Neural cell (in vitro differentiated cells): ENCODE results near the gene NACA. TPM values are rescaled to one million over a fixed set of nuclear protein-coding genes. Genes with fewer than 3 reads are reported as not detected.

ENCODE experiments used
- H2AFZ ChIP-seq: fragments of 200-600, 300-800 bp; sonication (generic), shearing (Covaris generic); 2 replicates; pipeline ENCODE4 v1.6.0; 2014; ENCODE audit warnings: low read depth, mild to moderate bottlenecking, antibody characterized with exemption, low read length, moderate library complexity
- H3F3A ChIP-seq: fragments of 200-600 bp; shearing (Covaris generic); 2 replicates; pipeline ENCODE4 v1.6.1; 2016; ENCODE audit warnings: mild to moderate bottlenecking, moderate library complexity, mixed read lengths, antibody characterized with exemption, low read length; ENCODE audit not compliant: insufficient read depth, poor library complexity, severe bottlenecking
- H3K27ac ChIP-seq: fragments of 200-600, 300-800 bp; sonication (generic), shearing (Covaris generic); 2 replicates; pipeline ENCODE4 v1.5.1; 2014; ENCODE audit warnings: mild to moderate bottlenecking, low read length, moderate library complexity
- H3K27me3 ChIP-seq: fragments of 300-800, 200-600 bp; sonication (generic), shearing (Covaris generic); 2 replicates; pipeline ENCODE4 v1.6.0; 2014; ENCODE audit warnings: mild to moderate bottlenecking, low read depth, low read length, moderate library complexity; ENCODE audit not compliant: insufficient read depth
- H3K36me3 ChIP-seq: fragments of 300-800, 200-600 bp; sonication (generic), shearing (Covaris generic); 2 replicates; pipeline ENCODE4 v1.5.1; 2014; ENCODE audit warnings: mild to moderate bottlenecking, antibody characterized with exemption, low read length, moderate library complexity; ENCODE audit not compliant: insufficient read depth
- H3K4me2 ChIP-seq: fragments of 300-800, 200-600 bp; sonication (generic), shearing (Covaris generic); 2 replicates; pipeline ENCODE4 v1.6.0; 2014; ENCODE audit warnings: mild to moderate bottlenecking, low read length
- H3K4me3 ChIP-seq: fragments of 300-800, 200-600 bp; sonication (generic), shearing (Covaris generic); 2 replicates; pipeline ENCODE4 v1.5.1; 2014; ENCODE audit warnings: mild to moderate bottlenecking, low read length, moderate library complexity
- H3K79me2 ChIP-seq: fragments of 200-600 bp; shearing (Covaris generic); replicated peaks from 2 replicates; pipeline ENCODE4 v1.6.0; 2014; ENCODE audit warnings: mild to moderate bottlenecking, low read length, moderate library complexity; ENCODE audit not compliant: insufficient read depth
- H3K9ac ChIP-seq: fragments of 300-800, 200-600 bp; sonication (generic), shearing (Covaris generic); 2 replicates; pipeline ENCODE4 v1.6.1; 2016; ENCODE audit warnings: mild to moderate bottlenecking, low read length, mixed read lengths
- H3K9me2 ChIP-seq: fragments of 200-600 bp; shearing (Covaris generic); 2 replicates; pipeline ENCODE4 v1.6.1; 2016; ENCODE audit warnings: mild to moderate bottlenecking, low read length, mixed read lengths; ENCODE audit not compliant: insufficient read depth
- H3K9me3 ChIP-seq: fragments of 200-600, 300-800 bp; sonication (generic), shearing (Covaris generic); 2 replicates; pipeline ENCODE4 v1.6.1; 2016; ENCODE audit warnings: mild to moderate bottlenecking, mixed run types, low read length, moderate library complexity, mixed read lengths
- H4K20me1 ChIP-seq: fragments of 200-600 bp; shearing (Covaris generic); 2 replicates; pipeline ENCODE4 v1.6.1; 2016; ENCODE audit warnings: mild to moderate bottlenecking, mixed run types; ENCODE audit not compliant: insufficient read depth
- EP300 ChIP-seq: fragments of 450-650 bp; conservative IDR thresholded peaks from 2 replicates; pipeline ENCODE4 v1.6.1; 2014; ENCODE audit warnings: antibody characterized with exemption, mild to moderate bottlenecking, moderate library complexity; ENCODE audit not compliant: poor library complexity, severe bottlenecking
- EZH2 ChIP-seq: fragments of 200-600, 300-800 bp; shearing (Covaris generic), sonication (generic); IDR thresholded peaks from 2 replicates; pipeline ENCODE4 v1.6.1; 2014; ENCODE audit warnings: antibody characterized with exemption, low read length, borderline replicate concordance, mild to moderate bottlenecking; ENCODE audit not compliant: insufficient read depth, poor library complexity, severe bottlenecking
- MXI1 ChIP-seq: fragments of 450-650 bp; conservative IDR thresholded peaks from 2 replicates; pipeline ENCODE4 v1.6.1; 2014; ENCODE audit warnings: antibody characterized with exemption, mild to moderate bottlenecking; ENCODE audit not compliant: poor library complexity, severe bottlenecking
- POLR2AphosphoS5 ChIP-seq: IDR thresholded peaks from 2 replicates; pipeline ENCODE4 v1.6.1; 2012
- RAD21 ChIP-seq: fragments of 450-650 bp; conservative IDR thresholded peaks from 2 replicates; pipeline ENCODE4 v1.6.1; 2014; ENCODE audit warnings: antibody characterized with exemption, mild to moderate bottlenecking, moderate library complexity
- SMC3 ChIP-seq: fragments of 450-650 bp; conservative IDR thresholded peaks from 2 replicates; pipeline ENCODE4 v1.6.1; 2014; ENCODE audit warnings: antibody characterized with exemption, mild to moderate bottlenecking, moderate library complexity; ENCODE audit not compliant: poor library complexity
- TAF1 ChIP-seq: IDR thresholded peaks from 2 replicates; pipeline ENCODE4 v1.6.1; 2012; ENCODE audit warnings: low read depth
- polyA plus RNA-seq: library from polyadenylated mRNA; depleted of rRNA; stranded (reverse); fragments of >200 nt; gene quantifications from 2 replicates; pipeline ENCODE4 v1.2.3, GENCODE V29; 2014
- TF ChIP-seq, protein P1 (sequence below): IDR thresholded peaks from 2 replicates; pipeline ENCODE4 v1.6.1; 2012; ENCODE audit warnings: borderline replicate concordance
- TF ChIP-seq, protein P2 (sequence below): fragments of 450-650 bp; IDR thresholded peaks from 2 replicates; pipeline ENCODE4 v1.5.1; 2014; ENCODE audit warnings: antibody characterized with exemption, mild to moderate bottlenecking, moderate library complexity; ENCODE audit not compliant: poor library complexity, severe bottlenecking

NACA gene
- polyA plus RNA-seq, 1 donor from 2014 or later = 1,797 TPM

DNA sequence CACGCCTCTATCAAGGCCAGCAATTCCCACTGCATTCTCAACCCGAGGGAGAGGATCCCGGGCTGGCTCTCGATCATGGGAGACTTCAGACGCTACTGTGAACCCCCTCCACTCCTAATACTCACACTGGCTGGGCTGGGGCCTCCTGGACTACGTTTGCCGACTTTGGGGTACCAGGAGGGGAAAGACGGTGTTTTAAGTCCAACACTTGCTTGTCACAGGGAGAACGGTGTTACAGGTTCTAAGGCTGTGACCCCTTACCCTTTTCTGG lies 463 bp downstream of the NACA start:
- TF ChIP-seq TAF1 = no peak
- TF ChIP-seq, protein P1, sequence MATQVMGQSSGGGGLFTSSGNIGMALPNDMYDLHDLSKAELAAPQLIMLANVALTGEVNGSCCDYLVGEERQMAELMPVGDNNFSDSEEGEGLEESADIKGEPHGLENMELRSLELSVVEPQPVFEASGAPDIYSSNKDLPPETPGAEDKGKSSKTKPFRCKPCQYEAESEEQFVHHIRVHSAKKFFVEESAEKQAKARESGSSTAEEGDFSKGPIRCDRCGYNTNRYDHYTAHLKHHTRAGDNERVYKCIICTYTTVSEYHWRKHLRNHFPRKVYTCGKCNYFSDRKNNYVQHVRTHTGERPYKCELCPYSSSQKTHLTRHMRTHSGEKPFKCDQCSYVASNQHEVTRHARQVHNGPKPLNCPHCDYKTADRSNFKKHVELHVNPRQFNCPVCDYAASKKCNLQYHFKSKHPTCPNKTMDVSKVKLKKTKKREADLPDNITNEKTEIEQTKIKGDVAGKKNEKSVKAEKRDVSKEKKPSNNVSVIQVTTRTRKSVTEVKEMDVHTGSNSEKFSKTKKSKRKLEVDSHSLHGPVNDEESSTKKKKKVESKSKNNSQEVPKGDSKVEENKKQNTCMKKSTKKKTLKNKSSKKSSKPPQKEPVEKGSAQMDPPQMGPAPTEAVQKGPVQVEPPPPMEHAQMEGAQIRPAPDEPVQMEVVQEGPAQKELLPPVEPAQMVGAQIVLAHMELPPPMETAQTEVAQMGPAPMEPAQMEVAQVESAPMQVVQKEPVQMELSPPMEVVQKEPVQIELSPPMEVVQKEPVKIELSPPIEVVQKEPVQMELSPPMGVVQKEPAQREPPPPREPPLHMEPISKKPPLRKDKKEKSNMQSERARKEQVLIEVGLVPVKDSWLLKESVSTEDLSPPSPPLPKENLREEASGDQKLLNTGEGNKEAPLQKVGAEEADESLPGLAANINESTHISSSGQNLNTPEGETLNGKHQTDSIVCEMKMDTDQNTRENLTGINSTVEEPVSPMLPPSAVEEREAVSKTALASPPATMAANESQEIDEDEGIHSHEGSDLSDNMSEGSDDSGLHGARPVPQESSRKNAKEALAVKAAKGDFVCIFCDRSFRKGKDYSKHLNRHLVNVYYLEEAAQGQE = no peak
- TF ChIP-seq POLR2AphosphoS5 = no peak
- no peak for TF ChIP-seq RAD21
- TF ChIP-seq EP300 = no peak
- no peak for TF ChIP-seq SMC3
- no peak for TF ChIP-seq MXI1
- TF ChIP-seq, protein P2, sequence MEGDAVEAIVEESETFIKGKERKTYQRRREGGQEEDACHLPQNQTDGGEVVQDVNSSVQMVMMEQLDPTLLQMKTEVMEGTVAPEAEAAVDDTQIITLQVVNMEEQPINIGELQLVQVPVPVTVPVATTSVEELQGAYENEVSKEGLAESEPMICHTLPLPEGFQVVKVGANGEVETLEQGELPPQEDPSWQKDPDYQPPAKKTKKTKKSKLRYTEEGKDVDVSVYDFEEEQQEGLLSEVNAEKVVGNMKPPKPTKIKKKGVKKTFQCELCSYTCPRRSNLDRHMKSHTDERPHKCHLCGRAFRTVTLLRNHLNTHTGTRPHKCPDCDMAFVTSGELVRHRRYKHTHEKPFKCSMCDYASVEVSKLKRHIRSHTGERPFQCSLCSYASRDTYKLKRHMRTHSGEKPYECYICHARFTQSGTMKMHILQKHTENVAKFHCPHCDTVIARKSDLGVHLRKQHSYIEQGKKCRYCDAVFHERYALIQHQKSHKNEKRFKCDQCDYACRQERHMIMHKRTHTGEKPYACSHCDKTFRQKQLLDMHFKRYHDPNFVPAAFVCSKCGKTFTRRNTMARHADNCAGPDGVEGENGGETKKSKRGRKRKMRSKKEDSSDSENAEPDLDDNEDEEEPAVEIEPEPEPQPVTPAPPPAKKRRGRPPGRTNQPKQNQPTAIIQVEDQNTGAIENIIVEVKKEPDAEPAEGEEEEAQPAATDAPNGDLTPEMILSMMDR = no peak
- no peak for TF ChIP-seq EZH2
- Histone ChIP-seq H3K9ac (peak overlapping the region; percentile 90), H3K4me2 (peak overlapping the region; percentile 88), H3K9me2 (no peaks in the 10 kb centered on the region), H3K79me2 (peaks cover 52% of the 10 kb centered on the region), H3K4me3 (peak overlapping the region; percentile 75), H4K20me1 (no peaks in the 10 kb centered on the region), H3K27me3 (no peaks in the 10 kb centered on the region), H3K27ac (peak overlapping the region; percentile 86), H3K36me3 (no peaks in the 10 kb centered on the region), H3K9me3 (no peaks in the 10 kb centered on the region), H2AFZ (peak overlapping the region; percentile 11), H3F3A (no peaks in the 10 kb centered on the region)

DNA sequence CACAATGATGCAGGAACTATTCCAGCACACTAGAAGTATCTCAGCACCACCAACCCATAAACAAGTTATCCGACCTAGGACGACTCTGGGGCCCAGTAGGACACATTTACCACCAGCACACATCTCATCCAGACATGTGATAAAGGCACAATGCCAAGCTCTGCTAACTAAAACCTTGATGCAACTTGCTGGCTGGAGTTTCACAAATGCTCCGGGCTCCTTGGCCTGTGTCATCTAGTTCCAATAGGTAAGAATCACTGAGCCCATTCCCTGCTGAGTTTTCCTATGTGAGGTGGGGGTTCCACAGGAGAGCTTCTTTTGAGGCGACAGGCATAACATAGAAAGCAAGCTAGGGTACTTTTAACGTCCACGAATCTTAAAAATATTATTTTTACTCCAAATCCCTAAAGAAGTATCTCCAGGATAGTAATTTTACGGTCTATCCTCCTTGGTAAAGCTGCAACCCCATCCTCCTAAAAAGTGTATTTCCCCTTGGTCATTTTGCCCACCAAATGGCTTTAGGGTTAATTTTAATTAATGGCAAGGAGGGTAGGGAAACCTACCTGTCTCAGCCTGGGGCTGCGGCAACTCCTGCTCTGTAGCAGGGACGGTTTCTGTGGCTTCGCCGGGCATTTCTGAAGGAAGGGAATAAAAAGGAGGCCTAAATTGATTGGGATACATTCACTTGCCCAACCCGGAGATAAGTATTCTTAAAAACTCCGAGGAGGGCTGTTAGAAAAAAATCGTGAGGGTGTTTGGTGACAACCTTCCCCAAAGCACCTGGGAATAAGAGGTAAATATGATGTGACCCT lies 1.0 kb downstream of the NACA start:
- peak overlapping the region; percentile 88 for H3K4me2 ChIP-seq
- H3K4me3 ChIP-seq = peak overlapping the region; percentile 75
- peak overlapping the region; percentile 86 for H3K27ac ChIP-seq
- no peaks in the 10 kb centered on the region for H3K9me2 ChIP-seq
- TF ChIP-seq EP300 (no peak), SMC3 (no peak), EZH2 (no peak), TAF1 (no peak), POLR2AphosphoS5 (no peak), RAD21 (no peak), MXI1 (no peak)
- TF ChIP-seq, protein P1 = no peak
- TF ChIP-seq, protein P2 = no peak
- peak overlapping the region; percentile 11 for H2AFZ ChIP-seq
- no peaks in the 10 kb centered on the region for H3K36me3 ChIP-seq
- peak overlapping the region; percentile 90 for H3K9ac ChIP-seq
- H3K9me3 ChIP-seq = no peaks in the 10 kb centered on the region
- H4K20me1 ChIP-seq = no peaks in the 10 kb centered on the region
- peaks cover 56% of the 10 kb centered on the region for H3K79me2 ChIP-seq
- H3K27me3 ChIP-seq = no peaks in the 10 kb centered on the region
- H3F3A ChIP-seq = no peaks in the 10 kb centered on the region
